ENCODE data around the gene VSX2.

Gene VSX2

GRCh38 chr14:74275241-74275841 is 36.1 kb downstream of the VSX2 start:
- Histone ChIP-seq H3K4me3 (ENCODE audit: low read length) (no peak overlapping the region), H3K9me3 (ENCODE audit: low read length) (peaks cover 4% of the 10 kb centered on the region), H3K36me3 (ENCODE audit: insufficient read depth, low read length) (no peaks in the 10 kb centered on the region)

GRCh38 chr14:74278080-74278479 is 38.8 kb downstream of the VSX2 start:
- H2AFZ ChIP-seq (ENCODE audit: low read depth, low read length) = no peak overlapping the region
- H3K36me3 ChIP-seq (ENCODE audit: insufficient read depth, low read length) = peaks cover 4% of the 10 kb centered on the region
- peaks cover 7% of the 10 kb centered on the region for H3K9me3 ChIP-seq (ENCODE audit: low read length)
- no peaks in the 10 kb centered on the region for H3K27me3 ChIP-seq (ENCODE audit: insufficient read depth, low read length)
- no peak overlapping the region for H3K4me3 ChIP-seq (ENCODE audit: low read length)
- H3K4me1 ChIP-seq (ENCODE audit: insufficient read depth, low read length) = no peaks in the 10 kb centered on the region

More at GRCh38 chr14:74275241-74275841, 36.1 kb downstream of the VSX2 start:
- Histone ChIP-seq H3K4me1 (ENCODE audit: insufficient read depth, low read length) (no peaks in the 10 kb centered on the region), H2AFZ (ENCODE audit: low read depth, low read length) (no peak overlapping the region), H3K27me3 (ENCODE audit: insufficient read depth, low read length) (no peaks in the 10 kb centered on the region)

GRCh38 chr14:74281069-74281468 is 41.8 kb downstream of the VSX2 start:
- Histone ChIP-seq H3K4me3 (ENCODE audit: low read length) (no peak overlapping the region), H3K4me1 (ENCODE audit: insufficient read depth, low read length) (no peaks in the 10 kb centered on the region), H3K9me3 (ENCODE audit: low read length) (peaks cover 7% of the 10 kb centered on the region), H3K36me3 (ENCODE audit: insufficient read depth, low read length) (peaks cover 28% of the 10 kb centered on the region), H2AFZ (ENCODE audit: low read depth, low read length) (no peak overlapping the region), H3K27me3 (ENCODE audit: insufficient read depth, low read length) (no peaks in the 10 kb centered on the region)

GRCh38 chr14:74286736-74287135 is 47.5 kb downstream of the VSX2 start:
- H2AFZ ChIP-seq (ENCODE audit: low read depth, low read length) = no peak overlapping the region
- H3K4me1 ChIP-seq (ENCODE audit: insufficient read depth, low read length) = no peaks in the 10 kb centered on the region
- H3K9me3 ChIP-seq (ENCODE audit: low read length) = no peaks in the 10 kb centered on the region
- no peak overlapping the region for H3K4me3 ChIP-seq (ENCODE audit: low read length)
- H3K27me3 ChIP-seq (ENCODE audit: insufficient read depth, low read length) = no peaks in the 10 kb centered on the region
- H3K36me3 ChIP-seq (ENCODE audit: insufficient read depth, low read length) = peaks cover 74% of the 10 kb centered on the region

- H3K4me3 ChIP-seq (ENCODE audit: low read length) = no peak overlapping the region
- H2AFZ ChIP-seq (ENCODE audit: low read depth, low read length) = no peak overlapping the region
- H3K27me3 ChIP-seq (ENCODE audit: insufficient read depth, low read length) = no peaks in the 10 kb centered on the region
- H3K9me3 ChIP-seq (ENCODE audit: low read length) = no peaks in the 10 kb centered on the region
- no peaks in the 10 kb centered on the region for H3K4me1 ChIP-seq (ENCODE audit: insufficient read depth, low read length)
- H3K36me3 ChIP-seq (ENCODE audit: insufficient read depth, low read length) = peaks cover 78% of the 10 kb centered on the region
Observed at GRCh38 chr14:74289801-74290200, 50.6 kb downstream of the VSX2 start.

GRCh38 chr14:74290415-74290814 is 51.2 kb downstream of the VSX2 start:
- Histone ChIP-seq H3K4me1 (ENCODE audit: insufficient read depth, low read length) (no peaks in the 10 kb centered on the region), H3K4me3 (ENCODE audit: low read length) (no peak overlapping the region), H3K27me3 (ENCODE audit: insufficient read depth, low read length) (no peaks in the 10 kb centered on the region), H3K36me3 (ENCODE audit: insufficient read depth, low read length) (peaks cover 80% of the 10 kb centered on the region), H2AFZ (ENCODE audit: low read depth, low read length) (no peak overlapping the region), H3K9me3 (ENCODE audit: low read length) (no peaks in the 10 kb centered on the region)

GRCh38 chr14:74292061-74292460 is 52.8 kb downstream of the VSX2 start:
- no peaks in the 10 kb centered on the region for H3K4me1 ChIP-seq (ENCODE audit: insufficient read depth, low read length)
- peaks cover 76% of the 10 kb centered on the region for H3K36me3 ChIP-seq (ENCODE audit: insufficient read depth, low read length)
- H3K4me3 ChIP-seq (ENCODE audit: low read length) = no peak overlapping the region
- no peaks in the 10 kb centered on the region for H3K27me3 ChIP-seq (ENCODE audit: insufficient read depth, low read length)
- H2AFZ ChIP-seq (ENCODE audit: low read depth, low read length) = no peak overlapping the region
- H3K9me3 ChIP-seq (ENCODE audit: low read length) = no peaks in the 10 kb centered on the region

- Histone ChIP-seq H3K36me3 (ENCODE audit: insufficient read depth, low read length) (peaks cover 74% of the 10 kb centered on the region), H3K4me1 (ENCODE audit: insufficient read depth, low read length) (no peaks in the 10 kb centered on the region), H2AFZ (ENCODE audit: low read depth, low read length) (no peak overlapping the region), H3K9me3 (ENCODE audit: low read length) (no peaks in the 10 kb centered on the region), H3K27me3 (ENCODE audit: insufficient read depth, low read length) (no peaks in the 10 kb centered on the region), H3K4me3 (ENCODE audit: low read length) (no peak overlapping the region)
Observed at GRCh38 chr14:74293606-74294005, 54.4 kb downstream of the VSX2 start.

- no peak overlapping the region for H2AFZ ChIP-seq (ENCODE audit: low read depth, low read length)
- H3K9me3 ChIP-seq (ENCODE audit: low read length) = no peaks in the 10 kb centered on the region
- H3K36me3 ChIP-seq (ENCODE audit: insufficient read depth, low read length) = peaks cover 68% of the 10 kb centered on the region
- peaks cover 4% of the 10 kb centered on the region for H3K4me1 ChIP-seq (ENCODE audit: insufficient read depth, low read length)
- no peaks in the 10 kb centered on the region for H3K27me3 ChIP-seq (ENCODE audit: insufficient read depth, low read length)
- no peak overlapping the region for H3K4me3 ChIP-seq (ENCODE audit: low read length)
Observed at GRCh38 chr14:74296037-74296467, 56.8 kb downstream of the VSX2 start.

GRCh38 chr14:74297986-74298385 is 58.7 kb downstream of the VSX2 start:
- Histone ChIP-seq H3K4me1 (ENCODE audit: insufficient read depth, low read length) (peaks cover 8% of the 10 kb centered on the region), H3K36me3 (ENCODE audit: insufficient read depth, low read length) (peaks cover 48% of the 10 kb centered on the region), H2AFZ (ENCODE audit: low read depth, low read length) (no peak overlapping the region), H3K27me3 (ENCODE audit: insufficient read depth, low read length) (no peaks in the 10 kb centered on the region), H3K9me3 (ENCODE audit: low read length) (no peaks in the 10 kb centered on the region), H3K4me3 (ENCODE audit: low read length) (no peak overlapping the region)

- no peaks in the 10 kb centered on the region for H3K9me3 ChIP-seq (ENCODE audit: low read length)
- H3K4me3 ChIP-seq (ENCODE audit: low read length) = no peak overlapping the region
- peaks cover 8% of the 10 kb centered on the region for H3K4me1 ChIP-seq (ENCODE audit: insufficient read depth, low read length)
- no peaks in the 10 kb centered on the region for H3K27me3 ChIP-seq (ENCODE audit: insufficient read depth, low read length)
- H3K36me3 ChIP-seq (ENCODE audit: insufficient read depth, low read length) = peaks cover 46% of the 10 kb centered on the region
- no peak overlapping the region for H2AFZ ChIP-seq (ENCODE audit: low read depth, low read length)
Observed at GRCh38 chr14:74299061-74299545, 59.9 kb downstream of the VSX2 start.

- Histone ChIP-seq H2AFZ (ENCODE audit: low read depth, low read length) (no peak overlapping the region), H3K36me3 (ENCODE audit: insufficient read depth, low read length) (peaks cover 28% of the 10 kb centered on the region), H3K9me3 (ENCODE audit: low read length) (no peaks in the 10 kb centered on the region), H3K4me3 (ENCODE audit: low read length) (peak overlapping the region; percentile 85), H3K27me3 (ENCODE audit: insufficient read depth, low read length) (no peaks in the 10 kb centered on the region), H3K4me1 (ENCODE audit: insufficient read depth, low read length) (peaks cover 8% of the 10 kb centered on the region)
Observed at GRCh38 chr14:74301594-74302151, 62.4 kb downstream of the VSX2 start.

- Histone ChIP-seq H3K9me3 (ENCODE audit: low read length) (no peaks in the 10 kb centered on the region), H3K27me3 (ENCODE audit: insufficient read depth, low read length) (no peaks in the 10 kb centered on the region), H3K4me1 (ENCODE audit: insufficient read depth, low read length) (peaks cover 8% of the 10 kb centered on the region), H3K36me3 (ENCODE audit: insufficient read depth, low read length) (peaks cover 23% of the 10 kb centered on the region), H3K4me3 (ENCODE audit: low read length) (peak overlapping the region; percentile 85), H2AFZ (ENCODE audit: low read depth, low read length) (peak overlapping the region; percentile 100)
Observed at GRCh38 chr14:74302152-74302628, 62.9 kb downstream of the VSX2 start.
